Measurements from ENCODE around the gene DGKG. TPM values are rescaled to one million over a fixed set of nuclear protein-coding genes. Genes with fewer than 3 reads are reported as not detected.

The DGKG gene
- total and polyA plus RNA-seq, 4 donors: 0.84 to 7.8 (median 1.7) TPM

DNA sequence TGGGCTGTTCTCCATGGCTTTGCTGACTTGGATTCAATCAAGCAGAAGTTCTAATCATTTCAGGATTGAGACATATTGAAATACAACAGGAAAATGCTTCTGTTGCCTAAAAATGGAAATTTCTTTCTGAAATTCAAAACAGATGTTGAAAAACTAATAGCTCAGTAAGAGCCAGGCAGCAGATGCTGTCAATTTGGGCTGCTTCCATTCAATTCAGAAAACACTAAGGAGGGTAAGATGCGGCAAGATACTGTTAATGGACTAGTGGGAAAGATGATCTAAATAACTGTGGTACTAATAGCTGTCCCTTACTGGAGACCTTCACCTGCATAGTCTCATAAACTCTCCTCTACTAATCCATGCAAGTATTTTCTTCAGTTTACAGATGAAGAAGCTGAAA, 53.5 kb downstream of the DGKG start (continued):
- TF ChIP-seq, protein P1, sequence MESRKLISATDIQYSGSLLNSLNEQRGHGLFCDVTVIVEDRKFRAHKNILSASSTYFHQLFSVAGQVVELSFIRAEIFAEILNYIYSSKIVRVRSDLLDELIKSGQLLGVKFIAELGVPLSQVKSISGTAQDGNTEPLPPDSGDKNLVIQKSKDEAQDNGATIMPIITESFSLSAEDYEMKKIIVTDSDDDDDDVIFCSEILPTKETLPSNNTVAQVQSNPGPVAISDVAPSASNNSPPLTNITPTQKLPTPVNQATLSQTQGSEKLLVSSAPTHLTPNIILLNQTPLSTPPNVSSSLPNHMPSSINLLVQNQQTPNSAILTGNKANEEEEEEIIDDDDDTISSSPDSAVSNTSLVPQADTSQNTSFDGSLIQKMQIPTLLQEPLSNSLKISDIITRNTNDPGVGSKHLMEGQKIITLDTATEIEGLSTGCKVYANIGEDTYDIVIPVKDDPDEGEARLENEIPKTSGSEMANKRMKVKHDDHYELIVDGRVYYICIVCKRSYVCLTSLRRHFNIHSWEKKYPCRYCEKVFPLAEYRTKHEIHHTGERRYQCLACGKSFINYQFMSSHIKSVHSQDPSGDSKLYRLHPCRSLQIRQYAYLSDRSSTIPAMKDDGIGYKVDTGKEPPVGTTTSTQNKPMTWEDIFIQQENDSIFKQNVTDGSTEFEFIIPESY (IDR thresholded peaks at IDR 0.05): no peak
- no peak for TF ChIP-seq RAD21 (IDR thresholded peaks at IDR 0.05)
- TF ChIP-seq GABPA (IDR thresholded peaks at IDR 0.05 in 1 of 2, conservative IDR thresholded peaks at IDR 0.05 in 1 of 2): no peak
- TF ChIP-seq, protein P2, sequence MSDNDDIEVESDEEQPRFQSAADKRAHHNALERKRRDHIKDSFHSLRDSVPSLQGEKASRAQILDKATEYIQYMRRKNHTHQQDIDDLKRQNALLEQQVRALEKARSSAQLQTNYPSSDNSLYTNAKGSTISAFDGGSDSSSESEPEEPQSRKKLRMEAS (IDR thresholded peaks at IDR 0.05): no peak

DNA sequence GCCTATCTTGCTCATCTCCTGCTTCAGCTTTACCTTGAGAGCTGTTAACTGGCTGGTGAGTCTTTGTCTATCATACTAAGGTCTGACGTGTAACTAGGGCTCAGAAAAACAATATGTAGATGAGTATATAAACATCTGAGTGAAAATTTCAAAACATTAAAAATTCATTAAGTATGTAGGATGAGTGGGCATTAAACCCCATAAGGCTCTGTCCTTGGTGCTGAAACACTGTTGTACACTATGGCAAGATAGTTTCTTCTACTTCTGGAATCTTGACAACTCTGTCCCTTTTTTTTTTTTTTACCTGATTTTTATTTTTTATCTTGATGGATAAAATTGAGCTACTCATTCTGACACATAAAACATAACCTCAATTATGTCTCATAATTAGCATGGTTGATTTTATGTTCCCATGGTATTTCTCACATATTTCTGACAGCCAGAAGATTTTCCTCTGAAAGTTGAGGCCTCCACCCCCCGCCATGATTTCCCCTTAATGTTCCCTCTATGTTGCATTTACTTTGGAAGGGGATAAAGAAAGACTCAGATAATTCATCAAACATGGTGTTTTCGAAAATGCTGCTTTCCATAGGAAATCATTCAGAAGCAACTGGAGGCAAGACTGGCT, 54.3 kb downstream of the DGKG start:
- TF ChIP-seq, protein P3, sequence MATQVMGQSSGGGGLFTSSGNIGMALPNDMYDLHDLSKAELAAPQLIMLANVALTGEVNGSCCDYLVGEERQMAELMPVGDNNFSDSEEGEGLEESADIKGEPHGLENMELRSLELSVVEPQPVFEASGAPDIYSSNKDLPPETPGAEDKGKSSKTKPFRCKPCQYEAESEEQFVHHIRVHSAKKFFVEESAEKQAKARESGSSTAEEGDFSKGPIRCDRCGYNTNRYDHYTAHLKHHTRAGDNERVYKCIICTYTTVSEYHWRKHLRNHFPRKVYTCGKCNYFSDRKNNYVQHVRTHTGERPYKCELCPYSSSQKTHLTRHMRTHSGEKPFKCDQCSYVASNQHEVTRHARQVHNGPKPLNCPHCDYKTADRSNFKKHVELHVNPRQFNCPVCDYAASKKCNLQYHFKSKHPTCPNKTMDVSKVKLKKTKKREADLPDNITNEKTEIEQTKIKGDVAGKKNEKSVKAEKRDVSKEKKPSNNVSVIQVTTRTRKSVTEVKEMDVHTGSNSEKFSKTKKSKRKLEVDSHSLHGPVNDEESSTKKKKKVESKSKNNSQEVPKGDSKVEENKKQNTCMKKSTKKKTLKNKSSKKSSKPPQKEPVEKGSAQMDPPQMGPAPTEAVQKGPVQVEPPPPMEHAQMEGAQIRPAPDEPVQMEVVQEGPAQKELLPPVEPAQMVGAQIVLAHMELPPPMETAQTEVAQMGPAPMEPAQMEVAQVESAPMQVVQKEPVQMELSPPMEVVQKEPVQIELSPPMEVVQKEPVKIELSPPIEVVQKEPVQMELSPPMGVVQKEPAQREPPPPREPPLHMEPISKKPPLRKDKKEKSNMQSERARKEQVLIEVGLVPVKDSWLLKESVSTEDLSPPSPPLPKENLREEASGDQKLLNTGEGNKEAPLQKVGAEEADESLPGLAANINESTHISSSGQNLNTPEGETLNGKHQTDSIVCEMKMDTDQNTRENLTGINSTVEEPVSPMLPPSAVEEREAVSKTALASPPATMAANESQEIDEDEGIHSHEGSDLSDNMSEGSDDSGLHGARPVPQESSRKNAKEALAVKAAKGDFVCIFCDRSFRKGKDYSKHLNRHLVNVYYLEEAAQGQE (IDR thresholded peaks at IDR 0.05): peak; percentile 98
- TF ChIP-seq NR2F2 (IDR thresholded peaks at IDR 0.05) (no peak), JUND (IDR thresholded peaks at IDR 0.05) (no peak), GABPA (IDR thresholded peaks at IDR 0.05 in 1 of 2, conservative IDR thresholded peaks at IDR 0.05 in 1 of 2) (no peak), RAD21 (IDR thresholded peaks at IDR 0.05) (no peak), HNF4A (conservative IDR thresholded peaks at IDR 0.05) (no peak)
- TF ChIP-seq, protein P1 (IDR thresholded peaks at IDR 0.05): no peak
- TF ChIP-seq, protein P4, sequence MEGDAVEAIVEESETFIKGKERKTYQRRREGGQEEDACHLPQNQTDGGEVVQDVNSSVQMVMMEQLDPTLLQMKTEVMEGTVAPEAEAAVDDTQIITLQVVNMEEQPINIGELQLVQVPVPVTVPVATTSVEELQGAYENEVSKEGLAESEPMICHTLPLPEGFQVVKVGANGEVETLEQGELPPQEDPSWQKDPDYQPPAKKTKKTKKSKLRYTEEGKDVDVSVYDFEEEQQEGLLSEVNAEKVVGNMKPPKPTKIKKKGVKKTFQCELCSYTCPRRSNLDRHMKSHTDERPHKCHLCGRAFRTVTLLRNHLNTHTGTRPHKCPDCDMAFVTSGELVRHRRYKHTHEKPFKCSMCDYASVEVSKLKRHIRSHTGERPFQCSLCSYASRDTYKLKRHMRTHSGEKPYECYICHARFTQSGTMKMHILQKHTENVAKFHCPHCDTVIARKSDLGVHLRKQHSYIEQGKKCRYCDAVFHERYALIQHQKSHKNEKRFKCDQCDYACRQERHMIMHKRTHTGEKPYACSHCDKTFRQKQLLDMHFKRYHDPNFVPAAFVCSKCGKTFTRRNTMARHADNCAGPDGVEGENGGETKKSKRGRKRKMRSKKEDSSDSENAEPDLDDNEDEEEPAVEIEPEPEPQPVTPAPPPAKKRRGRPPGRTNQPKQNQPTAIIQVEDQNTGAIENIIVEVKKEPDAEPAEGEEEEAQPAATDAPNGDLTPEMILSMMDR (IDR thresholded peaks at IDR 0.05; ENCODE audit: low read depth, low read length, missing input control): no peak
- Histone ChIP-seq H3K27me3 (ENCODE audit: control insufficient read depth in 4 of 4, insufficient read depth in 4 of 4, low read length in 3 of 4) (peaks cover 0 to 3% (median 2%) of the 10 kb centered on the region in 4 donors), H3K9ac (ENCODE audit: low read depth in 1 of 2, low read length in 2 of 2) (no peak overlapping the region), H3K4me1 (ENCODE audit: control insufficient read depth in 4 of 4, insufficient read depth in 4 of 4, low read length in 3 of 4) (no peaks in the 10 kb centered on the region), H3K27ac (ENCODE audit: low read depth in 1 of 2, low read length in 2 of 2) (no peak overlapping the region), H3K9me3 (ENCODE audit: control insufficient read depth in 4 of 4, low read length in 3 of 4) (no peaks in the 10 kb centered on the region), H3K4me3 (ENCODE audit: low read depth in 1 of 3, low read length in 3 of 3) (no peak overlapping the region), H3K36me3 (ENCODE audit: control insufficient read depth in 4 of 4, insufficient read depth in 3 of 4, low read depth in 1 of 4, low read length in 3 of 4) (no peaks in the 10 kb centered on the region)
- WGBS: 48% methylated on average over 3 of the region's 3 CpGs
- no peak for DNase-seq (ENCODE audit: low spot score)

Measured in liver (tissue), 9 donors.